T-helper 2 cell treated with Interferon-gamma antibody and Interleukin-4, amounts not matched to agents 5 μg/mL and 100 μg/mL, for 36 hours (primary cell): Measurements from ENCODE around the gene RYR3.

ENCODE experiments used
- DNase-seq: peaks from one replicate; pipeline ENCODE4 v3.0.0; 2021; ENCODE audit warnings: low spot score
- H3K27ac Mint-ChIP-seq: one replicate; pipeline ENCODE4 v1.8.0; 2021; ENCODE audit warnings: mild to moderate bottlenecking, mixed read lengths
- H3K27me3 Mint-ChIP-seq: one replicate; pipeline ENCODE4 v1.8.0; 2021; ENCODE audit warnings: low read depth, mixed read lengths
- H3K36me3 Mint-ChIP-seq: one replicate; pipeline ENCODE4 v1.8.0; 2021; ENCODE audit warnings: low read depth, mixed read lengths
- H3K4me1 Mint-ChIP-seq: one replicate; pipeline ENCODE4 v1.8.0; 2021; ENCODE audit warnings: low read depth, mixed read lengths
- H3K4me3 Mint-ChIP-seq: one replicate; pipeline ENCODE4 v1.8.0; 2022; ENCODE audit warnings: mild to moderate bottlenecking, moderate library complexity, mixed read lengths
- H3K9me3 Mint-ChIP-seq: one replicate; pipeline ENCODE4 v1.8.0; 2021; ENCODE audit warnings: mixed read lengths

The RYR3 gene

DNA sequence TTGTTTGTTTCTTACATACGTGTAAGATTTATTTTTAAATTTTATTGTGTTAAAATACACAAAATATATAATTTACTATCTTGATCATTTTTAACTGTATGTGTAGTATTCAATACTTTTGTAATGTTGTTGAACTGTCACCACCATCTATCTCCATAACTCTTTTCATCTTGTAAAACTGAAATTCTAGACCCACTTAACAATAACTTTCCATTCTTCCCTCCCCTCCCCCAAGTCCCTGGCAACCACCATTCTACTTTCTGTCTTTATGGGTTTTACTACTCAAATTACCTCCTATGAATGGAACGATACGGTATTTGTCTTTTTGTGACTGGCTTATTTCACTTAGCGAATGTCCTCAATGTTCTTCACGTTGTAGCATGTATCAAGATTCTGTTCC, 395.4 kb downstream of the RYR3 start:
- no peak for DNase-seq
- Mint-ChIP-seq H3K4me3 (no peak overlapping the region), H3K27me3 (no peaks in the 10 kb centered on the region), H3K36me3 (no peaks in the 10 kb centered on the region), H3K9me3 (peaks cover 5% of the 10 kb centered on the region), H3K27ac (no peak overlapping the region), H3K4me1 (no peaks in the 10 kb centered on the region)

DNA sequence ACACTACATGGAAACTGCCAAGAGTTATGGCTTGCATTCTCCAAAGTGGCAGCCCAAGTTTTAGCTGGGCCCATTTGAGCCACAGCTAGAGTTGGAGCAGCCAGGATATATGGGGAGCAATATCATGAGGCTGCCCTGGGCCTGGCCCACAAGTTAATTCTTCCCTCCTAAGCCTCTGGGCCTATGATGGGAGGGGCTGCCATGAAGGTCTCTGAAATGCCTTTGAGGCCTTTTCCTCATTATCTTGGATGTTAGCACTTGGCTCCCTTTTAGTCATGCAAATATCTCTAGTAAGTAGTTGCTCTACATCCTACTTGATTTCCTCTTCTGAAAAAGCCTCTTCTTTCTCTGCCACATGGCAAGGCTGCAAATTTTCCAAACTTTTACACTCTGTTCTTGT, 400.0 kb downstream of the RYR3 start:
- Mint-ChIP-seq H3K9me3 (peaks cover 10% of the 10 kb centered on the region), H3K4me3 (no peak overlapping the region), H3K4me1 (no peaks in the 10 kb centered on the region), H3K27ac (no peak overlapping the region), H3K36me3 (no peaks in the 10 kb centered on the region), H3K27me3 (no peaks in the 10 kb centered on the region)
- DNase-seq, result no peak

GRCh38 chr15:33716025-33716424, 405.3 kb downstream of the RYR3 start:
- H3K27ac Mint-ChIP-seq, result no peak overlapping the region
- no peak for DNase-seq
- H3K4me1 Mint-ChIP-seq, result no peaks in the 10 kb centered on the region
- H3K36me3 Mint-ChIP-seq, result no peaks in the 10 kb centered on the region
- no peaks in the 10 kb centered on the region for H3K27me3 Mint-ChIP-seq
- H3K4me3 Mint-ChIP-seq, result no peak overlapping the region
- H3K9me3 Mint-ChIP-seq, result peaks cover 8% of the 10 kb centered on the region

DNA sequence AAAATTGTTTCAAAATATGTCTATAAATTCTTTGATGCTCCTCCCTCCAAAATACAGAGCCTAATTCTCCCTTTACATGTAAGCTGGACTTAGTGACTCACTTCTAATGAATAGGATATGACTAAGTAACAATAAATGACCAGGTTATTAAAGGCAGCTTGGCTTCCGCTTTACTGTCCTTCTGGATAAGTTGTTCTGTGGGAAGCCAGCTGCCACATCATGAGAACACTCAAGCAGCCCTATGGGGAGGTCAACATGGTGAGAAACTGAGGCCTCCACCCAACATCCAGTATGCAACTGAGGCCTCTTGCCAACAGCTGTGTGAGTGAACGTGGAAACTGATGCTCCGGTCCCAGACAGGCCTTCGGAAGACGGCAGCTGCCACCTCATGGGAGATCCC, 410.2 kb downstream of the RYR3 start:
- no peak overlapping the region for H3K4me3 Mint-ChIP-seq
- no peak overlapping the region for H3K27ac Mint-ChIP-seq
- no peaks in the 10 kb centered on the region for H3K4me1 Mint-ChIP-seq
- H3K9me3 Mint-ChIP-seq, result peaks cover 3% of the 10 kb centered on the region
- no peaks in the 10 kb centered on the region for H3K27me3 Mint-ChIP-seq
- no peaks in the 10 kb centered on the region for H3K36me3 Mint-ChIP-seq
- no peak for DNase-seq

DNA sequence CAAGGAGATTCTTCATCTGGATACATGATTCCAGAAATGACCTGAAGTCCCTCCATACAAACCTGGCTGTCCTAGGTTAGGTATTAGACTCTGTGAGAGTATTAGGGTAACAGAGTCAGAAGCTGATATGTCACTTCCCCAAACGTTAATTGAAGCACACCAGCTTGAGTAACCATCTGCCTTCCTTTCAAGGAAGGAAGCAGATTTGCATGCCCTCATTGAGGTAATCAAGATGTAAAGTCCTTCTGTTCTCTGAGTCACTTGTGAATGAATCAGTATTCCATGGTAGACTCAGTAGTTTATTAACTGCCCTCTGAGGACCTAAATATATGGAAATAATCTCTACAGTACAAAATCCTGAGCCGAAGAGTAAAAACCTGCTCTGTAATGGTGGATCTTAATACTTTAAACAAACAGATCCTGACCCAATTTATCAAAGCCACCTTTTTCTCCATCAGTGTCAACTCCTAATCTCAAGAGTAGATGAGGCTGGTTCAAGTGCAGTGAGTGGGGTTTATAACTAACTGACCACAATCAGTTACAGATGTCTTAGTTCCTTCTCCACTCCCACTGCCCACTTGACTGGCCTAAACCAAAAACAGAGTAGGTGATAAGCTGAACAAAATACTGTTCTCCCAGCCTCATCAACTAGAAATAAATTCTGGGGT, 411.4 kb downstream of the RYR3 start:
- Mint-ChIP-seq H3K4me1 (no peaks in the 10 kb centered on the region), H3K9me3 (peaks cover 3% of the 10 kb centered on the region), H3K36me3 (no peaks in the 10 kb centered on the region), H3K27me3 (no peaks in the 10 kb centered on the region), H3K27ac (no peak overlapping the region), H3K4me3 (no peak overlapping the region)
- DNase-seq, result no peak

- DNase-seq, result no peak
- Mint-ChIP-seq H3K9me3 (no peaks in the 10 kb centered on the region), H3K36me3 (no peaks in the 10 kb centered on the region), H3K27me3 (no peaks in the 10 kb centered on the region), H3K4me1 (no peaks in the 10 kb centered on the region), H3K27ac (no peak overlapping the region), H3K4me3 (no peak overlapping the region)
Measured at GRCh38 chr15:33722673-33723015, 411.9 kb downstream of the RYR3 start.

GRCh38 chr15:33724321-33725036, 413.7 kb downstream of the RYR3 start:
- DNase-seq, result no peak
- no peaks in the 10 kb centered on the region for H3K27me3 Mint-ChIP-seq
- H3K4me3 Mint-ChIP-seq, result no peak overlapping the region
- H3K9me3 Mint-ChIP-seq, result no peaks in the 10 kb centered on the region
- H3K36me3 Mint-ChIP-seq, result no peaks in the 10 kb centered on the region
- no peak overlapping the region for H3K27ac Mint-ChIP-seq
- no peaks in the 10 kb centered on the region for H3K4me1 Mint-ChIP-seq

GRCh38 chr15:33729653-33730052, 418.9 kb downstream of the RYR3 start:
- no peak for DNase-seq
- Mint-ChIP-seq H3K36me3 (no peaks in the 10 kb centered on the region), H3K27me3 (no peaks in the 10 kb centered on the region), H3K4me1 (no peaks in the 10 kb centered on the region), H3K9me3 (no peaks in the 10 kb centered on the region), H3K27ac (no peak overlapping the region), H3K4me3 (no peak overlapping the region)

GRCh38 chr15:33730815-33731214, 420.0 kb downstream of the RYR3 start:
- Mint-ChIP-seq H3K36me3 (no peaks in the 10 kb centered on the region), H3K4me1 (no peaks in the 10 kb centered on the region), H3K27me3 (no peaks in the 10 kb centered on the region), H3K4me3 (no peak overlapping the region), H3K9me3 (no peaks in the 10 kb centered on the region), H3K27ac (no peak overlapping the region)
- no peak for DNase-seq

- Mint-ChIP-seq H3K27me3 (no peaks in the 10 kb centered on the region), H3K27ac (no peak overlapping the region), H3K36me3 (no peaks in the 10 kb centered on the region), H3K9me3 (no peaks in the 10 kb centered on the region), H3K4me3 (no peak overlapping the region), H3K4me1 (no peaks in the 10 kb centered on the region)
- no peak for DNase-seq
Measured at GRCh38 chr15:33735143-33735542, 424.4 kb downstream of the RYR3 start.

GRCh38 chr15:33735637-33736247, 425.0 kb downstream of the RYR3 start:
- no peak for DNase-seq
- H3K27ac Mint-ChIP-seq, result no peak overlapping the region
- no peak overlapping the region for H3K4me3 Mint-ChIP-seq
- no peaks in the 10 kb centered on the region for H3K27me3 Mint-ChIP-seq
- no peaks in the 10 kb centered on the region for H3K36me3 Mint-ChIP-seq
- H3K9me3 Mint-ChIP-seq, result no peaks in the 10 kb centered on the region
- H3K4me1 Mint-ChIP-seq, result no peaks in the 10 kb centered on the region

DNA sequence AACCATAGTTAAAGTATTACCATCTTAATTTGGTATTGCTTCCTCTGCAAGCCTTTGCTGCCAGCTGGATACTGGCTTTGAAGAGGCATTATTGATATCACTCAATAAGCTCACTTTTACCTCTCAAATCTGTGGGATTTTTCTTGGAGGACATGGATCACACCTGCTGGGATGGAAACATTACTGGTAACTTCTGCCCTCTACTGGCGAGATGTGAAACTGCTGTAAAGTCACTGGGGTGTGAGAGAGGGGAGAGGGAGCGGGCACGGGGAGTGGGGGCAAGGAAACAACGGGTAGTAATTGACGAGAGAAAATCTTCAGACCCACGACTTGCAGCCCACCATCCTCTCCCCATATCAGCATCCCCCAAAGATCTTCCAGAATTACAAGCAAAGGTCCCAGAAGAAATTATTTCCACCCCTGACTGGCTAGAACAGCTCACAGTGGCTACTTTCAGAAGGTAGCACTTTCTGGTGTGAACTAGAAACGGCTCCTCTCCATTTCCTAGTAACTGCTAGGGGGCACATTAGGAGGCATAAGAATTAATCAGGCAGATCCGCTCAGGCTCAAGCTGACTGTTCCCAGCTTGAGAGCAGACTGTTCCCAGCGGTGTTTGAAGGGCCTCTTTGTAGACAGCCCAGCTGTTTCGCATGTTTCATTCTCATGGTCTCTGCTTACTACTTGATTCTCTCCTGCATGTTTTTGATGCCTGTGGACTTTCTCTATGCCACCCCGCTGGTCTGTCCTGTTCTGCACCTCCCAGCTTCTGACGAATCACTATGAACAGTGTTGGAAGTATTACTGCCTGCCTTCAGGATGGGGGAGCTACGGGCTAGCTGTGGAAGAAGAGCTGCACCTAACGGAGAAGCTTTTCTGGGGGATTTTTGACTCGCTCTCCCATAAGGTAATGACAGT, 427.2 kb downstream of the RYR3 start:
- Mint-ChIP-seq H3K27me3 (no peaks in the 10 kb centered on the region), H3K27ac (no peak overlapping the region), H3K4me3 (no peak overlapping the region), H3K4me1 (no peaks in the 10 kb centered on the region), H3K9me3 (no peaks in the 10 kb centered on the region), H3K36me3 (no peaks in the 10 kb centered on the region)
- no peak for DNase-seq

DNA sequence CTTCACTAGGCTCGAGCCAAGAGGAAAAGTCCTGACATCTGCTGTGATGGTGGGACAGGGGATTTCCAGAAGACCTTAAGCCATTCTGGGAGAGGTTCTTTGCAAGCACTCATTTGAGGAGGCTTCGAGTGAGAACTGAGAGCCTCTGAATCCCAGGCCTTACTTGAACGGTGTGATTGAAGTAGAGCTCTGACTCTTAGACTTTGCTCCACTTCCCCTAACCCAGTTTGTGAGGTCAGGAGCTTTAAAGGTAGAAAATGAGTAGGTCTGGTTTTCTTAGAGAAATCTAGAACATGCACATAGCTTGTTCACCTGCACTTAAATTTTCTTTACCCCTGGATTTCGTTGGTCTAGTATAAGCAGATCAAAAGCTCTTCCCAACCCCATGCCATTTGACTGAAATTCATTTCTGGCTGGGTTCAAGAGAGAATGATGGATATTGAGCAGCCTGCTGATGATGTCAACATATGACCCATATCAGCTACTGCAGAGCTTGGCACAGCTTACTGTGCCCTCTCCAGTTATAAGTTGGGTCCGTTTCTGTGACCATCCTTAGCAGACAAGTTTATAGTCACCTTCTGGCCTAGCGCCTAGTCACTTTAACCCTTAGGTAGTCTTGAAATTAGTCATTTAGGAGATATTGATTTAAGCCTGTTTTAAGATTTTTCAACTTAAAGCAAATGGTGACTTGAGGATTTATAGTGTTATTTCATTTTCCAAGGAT, 428.3 kb downstream of the RYR3 start:
- Mint-ChIP-seq H3K27me3 (no peaks in the 10 kb centered on the region), H3K27ac (no peak overlapping the region), H3K36me3 (no peaks in the 10 kb centered on the region), H3K4me3 (no peak overlapping the region), H3K4me1 (no peaks in the 10 kb centered on the region), H3K9me3 (no peaks in the 10 kb centered on the region)
- DNase-seq, result no peak
